OCI-LY3 (cell line): ENCODE results near the gene CAPN14.
"Not testable (repeated sequence)": the region's sequence is repeated elsewhere in the genome, so short reads cannot be mapped to it uniquely, and the experiment has no call there.

ENCODE experiments used
- CTCF ChIP-seq: fragments of 200-600, 300-600 bp; sonication (generic); IDR thresholded peaks from 2 replicates; pipeline ENCODE4 v1.5.1; 2014; ENCODE audit warnings: antibody characterized with exemption, low read length, low read depth
- EZH2phosphoT487 ChIP-seq: fragments of 200-600 bp; shearing (Covaris generic); IDR thresholded peaks from 2 replicates; pipeline ENCODE4 v1.6.1; 2018; ENCODE audit warnings: antibody characterized with exemption, mixed run types, low read depth

GRCh38 chr2:31183973-31184372 lies 33.3 kb downstream of the CAPN14 start:
- not testable (repeated sequence) for TF ChIP-seq CTCF, EZH2phosphoT487
